Activated CD8-positive, alpha-beta memory T cell treated with anti-CD3 and anti-CD28 coated beads for 36 hours (primary cell): ENCODE data around the gene MUC2. TPM values are rescaled to one million over a fixed set of nuclear protein-coding genes. Genes with fewer than 3 reads are reported as not detected.

ENCODE experiments used
- CTCF ChIA-PET: fragments of 350-600 bp; sonication (Branson Sonifier 250); formaldehyde crosslinking; loops from one replicate; lab custom pipeline; 2021; ENCODE audit warnings: antibody characterized with exemption; lab: Charles Lee
- POLR2A ChIA-PET: fragments of 350-600 bp; sonication (Branson Sonifier 250); formaldehyde crosslinking; loops from one replicate; lab custom pipeline; 2021; ENCODE audit warnings: antibody characterized with exemption; lab: Charles Lee
- total RNA-seq, 2 experiments: library from RNA; stranded (reverse); gene quantifications; one replicate each; pipeline ENCODE4 v1.2.3, GENCODE V29; 2021

MUC2 gene
- total RNA-seq, 2 experiments from 2014 or later = not detected

GRCh38 chr11:1035577-1036283 lies 38.9 kb upstream of the MUC2 start:
- ChIA-PET CTCF (no interaction called here), POLR2A (no interaction called here)

GRCh38 chr11:1036303-1036923 lies 38.3 kb upstream of the MUC2 start, which contains the start of gene MUC6:
Gene MUC6, minus strand, starts transcription at chr11:1036718. Its CDS starts 63 bp downstream, at chr11:1036655.
- ChIA-PET POLR2A (no interaction called here), CTCF (no interaction called here)

- POLR2A ChIA-PET = no interaction called here
Measured at GRCh38 chr11:1036931-1037330, 37.7 kb upstream of the MUC2 start.

GRCh38 chr11:1037506-1038055 lies 37.1 kb upstream of the MUC2 start:
- ChIA-PET CTCF (no interaction called here), POLR2A (no interaction called here)

More at GRCh38 chr11:1036931-1037330, 37.7 kb upstream of the MUC2 start:
- CTCF ChIA-PET = no interaction called here

- POLR2A ChIA-PET = no interaction called here
- CTCF ChIA-PET = no interaction called here
Measured at GRCh38 chr11:1038361-1038760, 36.3 kb upstream of the MUC2 start.

- ChIA-PET POLR2A (no interaction called here), CTCF (no interaction called here)
Measured at GRCh38 chr11:1038921-1039320, 35.8 kb upstream of the MUC2 start.

GRCh38 chr11:1039481-1040427 lies 34.9 kb upstream of the MUC2 start:
- POLR2A ChIA-PET = interaction anchor here (0.5 kb wide), 1 partner anchor 204 kb away, joined by 3 read pairs; no protein-coding TSS in a partner anchor
- CTCF ChIA-PET = interaction anchor here (3.1 kb wide), 1 partner anchor 11 kb away, joined by 8 read pairs; no protein-coding TSS in a partner anchor

GRCh38 chr11:1040428-1041148 lies 34.1 kb upstream of the MUC2 start:
- CTCF ChIA-PET = interaction anchor here (3.1 kb wide), 1 partner anchor 11 kb away, joined by 8 read pairs; no protein-coding TSS in a partner anchor
- POLR2A ChIA-PET = no interaction called here

GRCh38 chr11:1041149-1041467 lies 33.6 kb upstream of the MUC2 start:
- ChIA-PET CTCF (interaction anchor here (3.1 kb wide), 1 partner anchor 10 kb away, joined by 8 read pairs; no protein-coding TSS in a partner anchor), POLR2A (no interaction called here)

GRCh38 chr11:1041471-1041870 lies 33.2 kb upstream of the MUC2 start:
- CTCF ChIA-PET = interaction anchor here (1.0 to 3.1 kb wide), 2 partner anchors 10 to 194 kb away, joined by 4 to 8 read pairs; no protein-coding TSS in a partner anchor

GRCh38 chr11:1041936-1042608 lies 32.6 kb upstream of the MUC2 start:
- ChIA-PET POLR2A (no interaction called here), CTCF (interaction anchor here (1.0 to 3.1 kb wide), 2 partner anchors 9 to 194 kb away, joined by 4 to 8 read pairs; no protein-coding TSS in a partner anchor)

More at GRCh38 chr11:1041471-1041870, 33.2 kb upstream of the MUC2 start:
- POLR2A ChIA-PET = no interaction called here

- ChIA-PET POLR2A (no interaction called here), CTCF (interaction anchor here (1.0 to 3.1 kb wide), 2 partner anchors 8 to 195 kb away, joined by 4 to 8 read pairs; no protein-coding TSS in a partner anchor)
Measured at GRCh38 chr11:1042626-1043562, 31.8 kb upstream of the MUC2 start.

- POLR2A ChIA-PET = no interaction called here
- CTCF ChIA-PET = no interaction called here
Measured at GRCh38 chr11:1043563-1044096, 31.0 kb upstream of the MUC2 start.

- ChIA-PET CTCF (no interaction called here), POLR2A (no interaction called here)
Measured at GRCh38 chr11:1044160-1044559, 30.5 kb upstream of the MUC2 start.

GRCh38 chr11:1047595-1048156 lies 27.0 kb upstream of the MUC2 start:
- POLR2A ChIA-PET = no interaction called here
- CTCF ChIA-PET = interaction anchor here (1.6 kb wide), 1 partner anchor 199 kb away, joined by 5 read pairs; no protein-coding TSS in a partner anchor

- POLR2A ChIA-PET = no interaction called here
- CTCF ChIA-PET = interaction anchor here (1.6 kb wide), 1 partner anchor 200 kb away, joined by 5 read pairs; no protein-coding TSS in a partner anchor
Measured at GRCh38 chr11:1048375-1049070, 26.2 kb upstream of the MUC2 start.
